ENCODE results near the gene MADD.

GRCh38 chr11:47338396-47339241 is 68.7 kb downstream of the MADD start:
- TF ChIP-seq CTCF (conservative IDR thresholded peaks at IDR 0.05; ENCODE audit: low read depth, low read length) (no peak), EZH2 (IDR thresholded peaks at IDR 0.05; ENCODE audit: borderline replicate concordance, low read depth, low read length, poor library complexity, severe bottlenecking) (no peak)

Data from A673 (cell line).